Muscle of leg (tissue), 16 donors: ENCODE data around the gene OR51F1. TPM values are rescaled to one million over a fixed set of nuclear protein-coding genes. Genes with fewer than 3 reads are reported as not detected.
"Not testable (repeated sequence)": the region's sequence is repeated elsewhere in the genome, so short reads cannot be mapped to it uniquely, and the experiment has no call there.

Experiments used
- DNase-seq: peaks from one replicate; pipeline ENCODE4 v3.0.0; 2013
- H3K27ac ChIP-seq: one replicate; pipeline ENCODE4 v1.5.1; 2013; ENCODE audit warnings: mild to moderate bottlenecking, low read length, control low read depth
- H3K27me3 ChIP-seq: one replicate; pipeline ENCODE4 v1.6.1; 2013; ENCODE audit warnings: low read length; ENCODE audit not compliant: control insufficient read depth, insufficient read depth
- H3K36me3 ChIP-seq: one replicate; pipeline ENCODE4 v1.6.1; 2013; ENCODE audit warnings: low read length; ENCODE audit not compliant: control insufficient read depth, insufficient read depth
- H3K4me1 ChIP-seq: one replicate; pipeline ENCODE4 v1.6.1; 2013; ENCODE audit warnings: low read length; ENCODE audit not compliant: control insufficient read depth, insufficient read depth
- H3K4me3 ChIP-seq: one replicate; pipeline ENCODE4 v1.5.1; 2013; ENCODE audit warnings: low read length, control low read depth
- H3K9me3 ChIP-seq: replicated peaks from 2 replicates; pipeline ENCODE4 v1.6.1; 2013; ENCODE audit warnings: low read depth, low read length; ENCODE audit not compliant: control insufficient read depth
- WGBS: methylation state at CpG from one replicate; pipeline ENCODE4 v1.1.5; 2013; ENCODE audit warnings: missing lambda C conversion rate; ENCODE audit not compliant: insufficient coverage; 5-methylcytosine and 5-hydroxymethylcytosine counted together
- long read RNA-seq, 11 donors: transcript quantifications; one replicate each; lab custom pipeline, GENCODE V29; 2026
- polyA plus RNA-seq, 8 donors: library from polyadenylated mRNA; unstranded; fragments of 120-200 nt; gene quantifications; one replicate each; pipeline versions ENCODE4 v1.2.1 to v1.2.3, GENCODE V29; 2013; ENCODE audit warnings: inconsistent platforms in 1 of 8, low replicate concordance in 1 of 8; ENCODE audit not compliant: insufficient read length in 8 of 8, insufficient read depth in 1 of 8
- total RNA-seq: library from RNA; stranded (reverse); fragments of 120-200 nt; gene quantifications from one replicate; pipeline ENCODE4 v1.2.4, GENCODE V29; 2013

The OR51F1 gene, protein sequence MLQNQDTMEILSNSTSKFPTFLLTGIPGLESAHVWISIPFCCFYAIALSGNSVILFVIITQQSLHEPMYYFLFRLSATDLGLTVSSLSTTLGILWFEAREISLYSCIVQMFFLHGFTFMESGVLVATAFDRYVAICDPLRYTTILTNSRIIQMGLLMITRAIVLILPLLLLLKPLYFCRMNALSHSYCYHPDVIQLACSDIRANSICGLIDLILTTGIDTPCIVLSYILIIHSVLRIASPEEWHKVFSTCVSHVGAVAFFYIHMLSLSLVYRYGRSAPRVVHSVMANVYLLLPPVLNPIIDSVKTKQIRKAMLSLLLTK
- total RNA-seq (not detected), polyA plus RNA-seq (not detected)
- long read RNA-seq, donor 1: 0 reads
- long read RNA-seq, donor 2: 0 reads
- long read RNA-seq, donor 3: 0 reads
- long read RNA-seq, donor 4: 0 reads
- long read RNA-seq, donor 5: 0 reads
- long read RNA-seq, donor 6: 0 reads
- long read RNA-seq, donor 7: 0 reads
- long read RNA-seq, donor 8: 0 reads
- long read RNA-seq, donor 9: 0 reads
- long read RNA-seq, donor 10: 0 reads
- long read RNA-seq, donor 11: 0 reads

GRCh38 chr11:4769838-4770237 is at the start of gene OR51F1:
OR51F1 (minus strand) TSS chr11:4769938; CDS start chr11:4769938, 0 bp downstream.
- Histone ChIP-seq H3K27ac (no peak within 1 kb of the TSS), H3K4me3 (no peak within 1 kb of the TSS), H3K4me1 (no peaks in the 10 kb centered on the region), H3K9me3 (no peaks in the 10 kb centered on the region), H3K27me3 (no peaks in the 10 kb centered on the region), H3K36me3 (no peaks in the 10 kb centered on the region)
- no peak for DNase-seq
- no CpG with 5 or more reads among the region's 1 CpG for WGBS

DNA sequence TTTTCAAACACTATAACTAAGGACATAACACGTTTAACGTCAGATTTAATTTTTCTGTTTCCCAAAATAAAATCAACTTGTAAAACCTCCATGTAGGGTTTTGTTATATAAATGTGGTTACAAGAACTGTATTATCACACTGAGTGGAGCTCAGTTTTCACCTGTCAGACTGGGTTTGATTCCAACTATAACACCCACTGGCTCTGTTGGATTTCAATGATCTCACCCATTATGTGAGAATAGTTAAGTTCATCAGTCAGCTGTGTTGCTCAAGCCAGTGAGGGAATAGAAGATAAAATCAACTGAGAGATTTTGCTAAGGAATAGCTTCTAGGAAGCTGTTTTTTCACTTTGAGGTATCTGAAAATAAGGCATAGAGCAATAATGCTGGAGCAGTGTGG is 39.5 kb upstream of the OR51F1 start:
- no CpG with 5 or more reads among the region's 2 CpGs for WGBS
- Histone ChIP-seq H3K36me3 (no peaks in the 10 kb centered on the region), H3K27me3 (no peaks in the 10 kb centered on the region), H3K4me1 (no peaks in the 10 kb centered on the region), H3K27ac (no peak overlapping the region), H3K9me3 (no peaks in the 10 kb centered on the region), H3K4me3 (no peak overlapping the region)
- DNase-seq: no peak

DNA sequence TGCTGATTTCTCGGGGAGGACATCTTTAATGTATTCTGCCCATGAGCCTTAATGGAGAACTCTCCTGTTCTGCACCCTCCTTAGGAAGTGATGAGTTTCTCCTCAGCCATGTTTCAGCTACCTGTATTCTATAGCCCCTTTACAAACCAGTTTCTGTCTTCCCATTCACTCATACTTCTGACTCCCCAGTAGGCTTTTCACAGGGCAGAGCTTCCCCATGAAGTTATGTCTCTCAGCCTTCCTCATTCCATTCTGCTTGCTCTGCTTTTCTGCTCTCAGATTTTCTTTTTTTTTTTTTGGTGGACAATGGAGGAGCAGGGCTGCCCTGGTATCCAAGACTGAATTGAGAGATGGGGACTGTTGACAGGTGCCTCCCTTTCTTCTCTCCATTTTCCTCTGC is 38.7 kb upstream of the OR51F1 start:
- H3K36me3 ChIP-seq: no peaks in the 10 kb centered on the region
- H3K4me1 ChIP-seq: no peaks in the 10 kb centered on the region
- WGBS: 80% methylated on average over 1 of the region's 1 CpG
- no peak for DNase-seq
- H3K27me3 ChIP-seq: no peaks in the 10 kb centered on the region
- H3K9me3 ChIP-seq: no peaks in the 10 kb centered on the region
- H3K4me3 ChIP-seq: no peak overlapping the region
- H3K27ac ChIP-seq: no peak overlapping the region

- no peak for DNase-seq
- no peaks in the 10 kb centered on the region for H3K9me3 ChIP-seq
- WGBS: no CpG with 5 or more reads among the region's 3 CpGs
- H3K4me1 ChIP-seq: no peaks in the 10 kb centered on the region
- H3K36me3 ChIP-seq: no peaks in the 10 kb centered on the region
- H3K4me3 ChIP-seq: no peak within 1 kb of the TSS
- H3K27me3 ChIP-seq: no peaks in the 10 kb centered on the region
- no peak within 1 kb of the TSS for H3K27ac ChIP-seq
Observed at GRCh38 chr11:4804280-4804679, 34.5 kb upstream of the OR51F1 start, which contains the start of gene OR52R1. OR52R1 (minus strand) TSS chr11:4804380; CDS start chr11:4804380, 0 bp downstream.

- not testable (repeated sequence) for H3K27me3 ChIP-seq
Observed at GRCh38 chr11:4801316-4801715, 31.6 kb upstream of the OR51F1 start.

DNA sequence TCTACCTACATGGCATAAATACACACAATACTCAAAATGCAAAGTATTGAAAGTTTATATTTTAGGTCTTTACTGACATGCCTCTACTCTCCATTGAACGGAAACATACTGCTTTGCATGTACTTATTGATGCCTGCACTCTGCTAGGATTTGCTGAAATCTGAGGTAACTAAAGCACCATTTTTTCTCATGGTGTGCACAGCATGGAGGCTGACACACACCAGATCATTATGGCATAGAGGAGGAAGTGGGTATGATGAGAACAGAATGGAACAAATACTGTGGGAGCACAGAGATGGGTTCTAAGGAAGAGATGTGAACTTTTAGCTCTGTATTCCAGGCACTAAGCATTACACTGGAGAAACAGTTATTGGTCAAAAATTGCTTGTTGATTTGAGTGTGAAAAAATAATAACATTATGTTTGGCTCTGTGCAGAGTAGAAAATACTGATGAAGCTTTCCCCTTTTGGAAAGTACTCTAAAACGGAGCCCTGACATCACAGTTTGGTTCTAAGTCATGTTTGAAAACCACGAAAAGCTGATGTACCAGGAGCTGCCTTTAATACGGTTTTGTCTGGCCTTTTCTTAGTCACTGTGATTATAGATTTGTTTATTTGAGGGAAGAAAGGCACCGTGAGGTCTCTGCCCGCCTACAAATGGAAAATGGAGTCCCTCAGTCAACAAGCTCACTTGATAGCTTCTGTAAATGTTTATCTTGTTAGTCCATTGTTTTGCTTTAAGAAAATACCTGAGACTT is 28.9 kb upstream of the OR51F1 start:
- no peak for DNase-seq

More at GRCh38 chr11:4801316-4801715, 31.6 kb upstream of the OR51F1 start:
- H3K4me1 ChIP-seq, H3K36me3 ChIP-seq, DNase-seq, H3K9me3 ChIP-seq, H3K4me3 ChIP-seq, H3K27ac ChIP-seq: not testable (repeated sequence)
- 75% methylated on average over 4 of the region's 5 CpGs for WGBS

GRCh38 chr11:4797206-4797605 is 27.5 kb upstream of the OR51F1 start:
- 22% methylated on average over 1 of the region's 2 CpGs for WGBS
- no peak overlapping the region for H3K4me3 ChIP-seq
- DNase-seq: no peak
- no peaks in the 10 kb centered on the region for H3K36me3 ChIP-seq
- no peaks in the 10 kb centered on the region for H3K27me3 ChIP-seq
- H3K4me1 ChIP-seq: no peaks in the 10 kb centered on the region
- H3K9me3 ChIP-seq: no peaks in the 10 kb centered on the region
- no peak overlapping the region for H3K27ac ChIP-seq

More for the DNA sequence above, 28.9 kb upstream of the OR51F1 start:
- H3K4me3 ChIP-seq: no peak overlapping the region
- H3K4me1 ChIP-seq: no peaks in the 10 kb centered on the region
- WGBS: 67% methylated on average over 1 of the region's 6 CpGs
- H3K27me3 ChIP-seq: no peaks in the 10 kb centered on the region
- no peaks in the 10 kb centered on the region for H3K9me3 ChIP-seq
- no peak overlapping the region for H3K27ac ChIP-seq
- H3K36me3 ChIP-seq: no peaks in the 10 kb centered on the region

GRCh38 chr11:4782454-4782853 is 12.7 kb upstream of the OR51F1 start:
- no peaks in the 10 kb centered on the region for H3K9me3 ChIP-seq
- no peaks in the 10 kb centered on the region for H3K27me3 ChIP-seq
- no peak for DNase-seq
- 60% methylated on average over 1 of the region's 1 CpG for WGBS
- no peaks in the 10 kb centered on the region for H3K36me3 ChIP-seq
- no peak overlapping the region for H3K27ac ChIP-seq
- H3K4me1 ChIP-seq: no peaks in the 10 kb centered on the region
- no peak overlapping the region for H3K4me3 ChIP-seq

DNA sequence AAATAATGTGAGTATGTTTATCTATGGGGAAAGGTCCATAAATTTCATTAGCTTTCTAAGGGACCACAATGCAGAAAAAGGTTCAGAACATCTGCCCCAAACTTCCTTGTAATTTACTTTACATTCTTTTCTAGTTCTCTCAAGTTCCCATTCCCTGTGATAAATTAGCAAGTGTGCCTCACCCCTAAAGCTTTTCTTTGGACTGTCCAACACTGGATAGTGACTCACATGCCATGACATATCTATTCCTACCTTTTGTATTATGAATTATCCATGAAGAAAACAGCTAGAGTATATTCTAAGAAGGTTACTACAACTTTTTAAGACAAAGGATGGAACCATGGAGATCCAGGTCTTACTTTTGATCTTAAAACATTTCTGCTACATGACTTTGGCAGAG is 1.6 kb downstream of the OR51F1 start:
- Histone ChIP-seq H3K4me3 (no peak overlapping the region), H3K9me3 (no peaks in the 10 kb centered on the region), H3K4me1 (no peaks in the 10 kb centered on the region), H3K27me3 (no peaks in the 10 kb centered on the region), H3K27ac (no peak overlapping the region), H3K36me3 (no peaks in the 10 kb centered on the region)
- DNase-seq: no peak

- no CpG with 5 or more reads among the region's 6 CpGs for WGBS
- Histone ChIP-seq H3K36me3 (no peaks in the 10 kb centered on the region), H3K4me1 (no peaks in the 10 kb centered on the region), H3K4me3 (no peak overlapping the region), H3K27ac (no peak overlapping the region), H3K27me3 (no peaks in the 10 kb centered on the region), H3K9me3 (no peaks in the 10 kb centered on the region)
- DNase-seq: no peak
Observed at GRCh38 chr11:4766420-4767043, 3.2 kb downstream of the OR51F1 start.
